OCI-LY7 (cell line): ENCODE measurements around the gene EFNA5. TPM values are rescaled to one million over a fixed set of nuclear protein-coding genes. Genes with fewer than 3 reads are reported as not detected.

Experiments used
- BruUV-seq: library from RNA; stranded (reverse); fragments of 400-500 nt; replicated peaks from 2 replicates; lab custom pipeline; 2021; lab: Mats Ljungman, UMichigan
- CTCF ChIA-PET: fragments of 300-600 bp; sonication (Branson Sonifier 250); formaldehyde crosslinking; loops from one replicate; lab custom pipeline; 2022; ENCODE audit warnings: antibody characterized with exemption; ENCODE audit not compliant: unreplicated experiment; lab: Charles Lee
- POLR2A ChIA-PET: fragments of 300-600 bp; sonication (Branson Sonifier 250); formaldehyde crosslinking; loops from one replicate; lab custom pipeline; 2022; ENCODE audit warnings: antibody characterized with exemption; lab: Charles Lee
- DNase-seq: peaks from one replicate; pipeline ENCODE4 v3.0.0-alpha.2; 2015; ENCODE audit warnings: low spot score
- H2AFZ ChIP-seq: fragments of 200-600 bp; sonication (generic), shearing (Covaris generic); 2 replicates; pipeline ENCODE4 v1.6.1; 2014; ENCODE audit warnings: mild to moderate bottlenecking, antibody characterized with exemption, low read length, moderate library complexity
- H3K27ac ChIP-seq: fragments of 200-600 bp; sonication (generic); 2 replicates; pipeline ENCODE4 v1.5.1; 2014; ENCODE audit warnings: mixed run types, low read depth, mild to moderate bottlenecking, moderate library complexity, low read length, inconsistent platforms; ENCODE audit not compliant: poor library complexity, severe bottlenecking
- H3K36me3 ChIP-seq: fragments of 200-600 bp; sonication (generic); 2 replicates; pipeline ENCODE4 v1.6.1; 2014; ENCODE audit warnings: mild to moderate bottlenecking, antibody characterized with exemption, low read length, moderate library complexity, mixed read lengths; ENCODE audit not compliant: insufficient read depth
- H3K4me1 ChIP-seq: fragments of 200-600 bp; sonication (generic); 2 replicates; pipeline ENCODE4 v1.5.1; 2014; ENCODE audit warnings: mild to moderate bottlenecking, low read length; ENCODE audit not compliant: insufficient read depth, poor library complexity, severe bottlenecking
- H3K4me2 ChIP-seq: fragments of 200-600 bp; sonication (generic); 2 replicates; pipeline ENCODE4 v1.6.1; 2014; ENCODE audit warnings: mild to moderate bottlenecking, low read length
- H3K4me3 ChIP-seq: fragments of 200-600 bp; sonication (generic); 2 replicates; pipeline ENCODE4 v1.5.1; 2014; ENCODE audit warnings: mild to moderate bottlenecking, low read depth, low read length; ENCODE audit not compliant: poor library complexity, severe bottlenecking
- H3K79me2 ChIP-seq: fragments of 200-600 bp; sonication (generic); 2 replicates; pipeline ENCODE4 v1.6.1; 2016; ENCODE audit warnings: low read depth, mild to moderate bottlenecking, low read length, moderate library complexity, mixed read lengths; ENCODE audit not compliant: insufficient read depth
- H3K9me2 ChIP-seq: fragments of 200-600 bp; sonication (generic); 2 replicates; pipeline ENCODE4 v1.6.1; 2016; ENCODE audit warnings: mild to moderate bottlenecking, low read length, mixed read lengths; ENCODE audit not compliant: insufficient read depth
- H3K9me3 ChIP-seq: fragments of 200-600 bp; sonication (generic); 2 replicates; pipeline ENCODE4 v1.6.1; 2014; ENCODE audit warnings: mild to moderate bottlenecking, mixed run types, low read length, mixed read lengths
- H4K20me1 ChIP-seq: fragments of 200-600 bp; sonication (generic); 2 replicates; pipeline ENCODE4 v1.6.1; 2014; ENCODE audit warnings: mild to moderate bottlenecking, antibody characterized with exemption, low read length, moderate library complexity, mixed read lengths; ENCODE audit not compliant: insufficient read depth
- CTCF ChIP-seq: fragments of 200-600 bp; sonication (generic); conservative IDR thresholded peaks from 2 replicates; pipeline ENCODE4 v1.5.1; 2014; ENCODE audit warnings: mild to moderate bottlenecking, antibody characterized with exemption, low read length, moderate library complexity, mixed read lengths
- EZH2phosphoT487 ChIP-seq: fragments of 200-600 bp; sonication (generic); IDR thresholded peaks from 2 replicates; pipeline ENCODE4 v1.6.1; 2018; ENCODE audit warnings: low read depth, borderline replicate concordance, mild to moderate bottlenecking, mixed run types, antibody characterized with exemption, low read length, moderate library complexity, mixed read lengths
- intact Hi-C: fragments of 100-400 bp; cut with micrococcal nuclease; formaldehyde crosslinking; loops from one replicate; pipeline ENCODE4 v1.10.0; 2022; ENCODE audit not compliant: unreplicated experiment
- total RNA-seq, 2 experiments: library from RNA; depleted of rRNA in 1 of 2; stranded (reverse); fragments of >200 nt in 1 of 2; shearing (Covaris generic) in 1 of 2; gene quantifications; 2 replicates each; pipeline ENCODE4 v1.2.3, GENCODE V29; 2014 to 2022

Gene EFNA5
- total RNA-seq, 2 experiments from 2014 or later, result 2.1 to 3.1 TPM

GRCh38 chr5:107418902-107419301 is 251.8 kb downstream of the EFNA5 start:
- Histone ChIP-seq H3K27ac (no peak overlapping the region), H3K9me2 (no peaks in the 10 kb centered on the region), H2AFZ (peak overlapping the region; percentile 74; the same call in 1 of the 2 replicates), H3K36me3 (no peaks in the 10 kb centered on the region), H3K9me3 (no peaks in the 10 kb centered on the region), H3K79me2 (no peaks in the 10 kb centered on the region), H3K4me3 (no peak overlapping the region), H4K20me1 (no peaks in the 10 kb centered on the region), H3K4me1 (peaks cover 39% of the 10 kb centered on the region), H3K4me2 (no peak overlapping the region)
- CTCF ChIA-PET, result no interaction called here
- DNase-seq, result no peak
- BruUV-seq, result no TSS peak
- no peak for TF ChIP-seq CTCF
- TF ChIP-seq EZH2phosphoT487, result no peak
- intact Hi-C loops, result no loop called here
- POLR2A ChIA-PET, result no interaction called here

GRCh38 chr5:107418071-107418470 is 252.7 kb downstream of the EFNA5 start:
- Histone ChIP-seq H3K9me2 (no peaks in the 10 kb centered on the region), H3K36me3 (no peaks in the 10 kb centered on the region), H4K20me1 (no peaks in the 10 kb centered on the region), H2AFZ (peak overlapping the region; percentile 74), H3K9me3 (no peaks in the 10 kb centered on the region), H3K4me3 (no peak overlapping the region), H3K79me2 (no peaks in the 10 kb centered on the region), H3K27ac (no peak overlapping the region), H3K4me2 (no peak overlapping the region), H3K4me1 (peaks cover 39% of the 10 kb centered on the region)
- CTCF ChIA-PET, result interaction anchor here (0.5 kb wide), 1 partner anchor 86 kb away, joined by 3 read pairs; no protein-coding TSS in a partner anchor
- no peak for DNase-seq
- TF ChIP-seq EZH2phosphoT487 (no peak), CTCF (no peak)
- intact Hi-C loops, result no loop called here
- BruUV-seq, result no TSS peak
- POLR2A ChIA-PET, result interaction anchor here (1.5 kb wide), 1 partner anchor 17 kb away, joined by 4 read pairs; no protein-coding TSS in a partner anchor

GRCh38 chr5:107415762-107416161 is 255.0 kb downstream of the EFNA5 start:
- CTCF ChIA-PET, result no interaction called here
- Histone ChIP-seq H3K4me3 (no peak overlapping the region), H2AFZ (0 out of 2 replicates have a peak overlapping the region, but pooled peaks have one; percentile 1), H3K9me2 (no peaks in the 10 kb centered on the region), H3K27ac (no peak overlapping the region), H3K79me2 (no peaks in the 10 kb centered on the region), H3K4me2 (no peak overlapping the region), H3K36me3 (no peaks in the 10 kb centered on the region), H3K9me3 (no peaks in the 10 kb centered on the region), H3K4me1 (peaks cover 27% of the 10 kb centered on the region), H4K20me1 (no peaks in the 10 kb centered on the region)
- intact Hi-C loops, result no loop called here
- no peak for DNase-seq
- TF ChIP-seq EZH2phosphoT487, result no peak
- TF ChIP-seq CTCF, result no peak
- no TSS peak for BruUV-seq
- POLR2A ChIA-PET, result interaction anchor here (0.7 to 5.7 kb wide), 3 partner anchors 8 to 97 kb away, joined by 3 to 63 read pairs (median 11); no protein-coding TSS in a partner anchor
